ENCODE data around the gene SEH1L. TPM values are rescaled to one million over a fixed set of nuclear protein-coding genes. Genes with fewer than 3 reads are reported as not detected.

Gene SEH1L
- polyA plus RNA-seq, 1 donor (not counting 4 experiments of a cell fraction or from before 2014, with no cell fraction given), result 60.5 TPM

DNA sequence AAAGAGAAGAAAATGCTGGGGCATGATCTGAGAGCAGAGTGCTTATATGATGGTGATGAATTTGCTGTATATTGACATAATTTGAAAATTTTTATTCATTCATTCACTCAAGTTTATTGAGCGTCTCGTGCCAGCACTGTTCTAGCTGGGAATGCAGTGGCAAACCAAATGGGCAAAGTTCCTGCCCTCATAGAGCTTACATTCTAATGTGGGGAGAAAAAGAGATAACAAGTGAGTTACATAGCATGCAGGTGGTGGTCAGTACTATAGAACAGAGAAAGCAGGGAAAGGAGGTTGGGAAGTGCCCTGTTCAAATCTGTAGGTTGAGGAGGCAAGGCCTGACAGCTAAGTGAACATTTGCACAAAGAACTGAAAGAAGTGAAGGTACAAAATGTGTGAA is 47.6 kb downstream of the SEH1L start:
- dilution Hi-C loops (cut with MboI; ENCODE audit: extremely low pct_ligation_motif_present, low sequenced_read_pairs), result no loop called here

DNA sequence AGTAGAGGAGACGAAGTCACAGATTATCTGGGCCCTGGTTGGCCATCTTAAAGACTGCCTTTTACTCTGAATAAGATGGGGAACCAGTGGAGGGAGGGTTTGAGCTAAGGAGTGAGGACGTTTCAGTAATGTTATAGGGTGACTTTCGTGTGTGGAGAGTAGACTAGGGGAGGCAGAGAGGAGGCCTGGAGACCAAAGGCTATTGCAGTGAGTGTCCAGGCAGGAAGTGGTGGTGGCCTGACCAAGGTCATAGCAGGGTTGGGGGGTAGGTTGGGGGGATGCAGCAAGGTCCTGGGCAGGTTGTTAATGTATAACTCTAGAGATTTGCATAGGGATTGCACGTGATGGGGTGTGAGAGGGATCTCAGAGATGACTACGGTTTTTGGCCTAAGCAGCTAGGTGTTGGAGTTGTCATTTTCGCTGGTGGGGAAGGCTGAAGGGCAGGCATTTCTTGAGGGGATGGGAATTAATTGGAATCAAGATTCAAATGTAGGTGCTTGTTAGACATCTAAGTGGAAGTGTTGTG is 48.2 kb downstream of the SEH1L start:
- no peak overlapping the region for H3K4me2 ChIP-seq (ENCODE audit: control insufficient read depth, extremely low read depth, insufficient read depth, low read depth, low read length)
- H3K9me1 ChIP-seq (ENCODE audit: control insufficient read depth, extremely low read depth, insufficient read depth, low read length), result peaks cover 2% of the 10 kb centered on the region
- dilution Hi-C loops (cut with MboI; ENCODE audit: extremely low pct_ligation_motif_present, low sequenced_read_pairs), result no loop called here
- no peak overlapping the region for H3K9ac ChIP-seq (ENCODE audit: control insufficient read depth, extremely low read depth, insufficient read depth, low read length)
- DNase-seq (ENCODE audit: low read depth, low spot score) (no peak), FAIRE-seq (no peak)
- H3K4me3 ChIP-seq (ENCODE audit: control insufficient read depth in 2 of 3, extremely low read depth in 1 of 3, insufficient read depth in 2 of 3, low read depth in 1 of 3, low read length in 3 of 3), result no peak overlapping the region
- no peak for TF ChIP-seq EZH2 (IDR thresholded peaks at IDR 0.05; ENCODE audit: low read length)
- TF ChIP-seq, protein P1, sequence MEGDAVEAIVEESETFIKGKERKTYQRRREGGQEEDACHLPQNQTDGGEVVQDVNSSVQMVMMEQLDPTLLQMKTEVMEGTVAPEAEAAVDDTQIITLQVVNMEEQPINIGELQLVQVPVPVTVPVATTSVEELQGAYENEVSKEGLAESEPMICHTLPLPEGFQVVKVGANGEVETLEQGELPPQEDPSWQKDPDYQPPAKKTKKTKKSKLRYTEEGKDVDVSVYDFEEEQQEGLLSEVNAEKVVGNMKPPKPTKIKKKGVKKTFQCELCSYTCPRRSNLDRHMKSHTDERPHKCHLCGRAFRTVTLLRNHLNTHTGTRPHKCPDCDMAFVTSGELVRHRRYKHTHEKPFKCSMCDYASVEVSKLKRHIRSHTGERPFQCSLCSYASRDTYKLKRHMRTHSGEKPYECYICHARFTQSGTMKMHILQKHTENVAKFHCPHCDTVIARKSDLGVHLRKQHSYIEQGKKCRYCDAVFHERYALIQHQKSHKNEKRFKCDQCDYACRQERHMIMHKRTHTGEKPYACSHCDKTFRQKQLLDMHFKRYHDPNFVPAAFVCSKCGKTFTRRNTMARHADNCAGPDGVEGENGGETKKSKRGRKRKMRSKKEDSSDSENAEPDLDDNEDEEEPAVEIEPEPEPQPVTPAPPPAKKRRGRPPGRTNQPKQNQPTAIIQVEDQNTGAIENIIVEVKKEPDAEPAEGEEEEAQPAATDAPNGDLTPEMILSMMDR (optimal IDR thresholded peaks at IDR 0.05 in 1 of 3, IDR thresholded peaks at IDR 0.05 in 1 of 3, conservative IDR thresholded peaks at IDR 0.05 in 1 of 3; ENCODE audit: extremely low read depth in 1 of 3, insufficient read depth in 2 of 3, low read length in 3 of 3), result no peak
- H2AFZ ChIP-seq (ENCODE audit: control insufficient read depth, low read length), result no peak overlapping the region
- H4K20me1 ChIP-seq (ENCODE audit: control insufficient read depth, extremely low read depth, insufficient read depth, low read length), result peaks cover 5% of the 10 kb centered on the region
- no peaks in the 10 kb centered on the region for H3K9me3 ChIP-seq (ENCODE audit: control insufficient read depth, low read depth, low read length)
- peaks cover 82% of the 10 kb centered on the region for H3K79me2 ChIP-seq (ENCODE audit: control insufficient read depth, insufficient read depth, low read length)
- peaks cover 12% of the 10 kb centered on the region for H3K4me1 ChIP-seq (ENCODE audit: control insufficient read depth, extremely low read depth, insufficient read depth, low read length)
- no peaks in the 10 kb centered on the region for H3K27me3 ChIP-seq (ENCODE audit: control insufficient read depth, extremely low read depth, insufficient read depth, low read length)
- peaks cover 0 to 1% of the 10 kb centered on the region in 2 experiments for H3K36me3 ChIP-seq (ENCODE audit: control insufficient read depth in 2 of 2, extremely low read depth in 1 of 2, insufficient read depth in 2 of 2, low read length in 2 of 2)
- H3K27ac ChIP-seq (ENCODE audit: control insufficient read depth, insufficient read depth, low read length), result no peak overlapping the region

More for the DNA sequence above, 47.6 kb downstream of the SEH1L start:
- H3K9me3 ChIP-seq (ENCODE audit: control insufficient read depth, low read depth, low read length), result no peaks in the 10 kb centered on the region
- H3K4me2 ChIP-seq (ENCODE audit: control insufficient read depth, extremely low read depth, insufficient read depth, low read depth, low read length), result no peak overlapping the region
- peaks cover 15% of the 10 kb centered on the region for H3K4me1 ChIP-seq (ENCODE audit: control insufficient read depth, extremely low read depth, insufficient read depth, low read length)
- H3K4me3 ChIP-seq (ENCODE audit: control insufficient read depth in 2 of 3, extremely low read depth in 1 of 3, insufficient read depth in 2 of 3, low read depth in 1 of 3, low read length in 3 of 3), result no peak overlapping the region
- peaks cover 82% of the 10 kb centered on the region for H3K79me2 ChIP-seq (ENCODE audit: control insufficient read depth, insufficient read depth, low read length)
- DNase-seq (ENCODE audit: low read depth, low spot score) (no peak), FAIRE-seq (no peak)
- H3K9me1 ChIP-seq (ENCODE audit: control insufficient read depth, extremely low read depth, insufficient read depth, low read length), result peaks cover 2% of the 10 kb centered on the region
- H3K27ac ChIP-seq (ENCODE audit: control insufficient read depth, insufficient read depth, low read length), result no peak overlapping the region
- no peak overlapping the region for H3K9ac ChIP-seq (ENCODE audit: control insufficient read depth, extremely low read depth, insufficient read depth, low read length)
- peaks cover 5% of the 10 kb centered on the region for H4K20me1 ChIP-seq (ENCODE audit: control insufficient read depth, extremely low read depth, insufficient read depth, low read length)
- no peak overlapping the region for H2AFZ ChIP-seq (ENCODE audit: control insufficient read depth, low read length)
- TF ChIP-seq EZH2 (IDR thresholded peaks at IDR 0.05; ENCODE audit: low read length), result no peak
- TF ChIP-seq, protein P1 (optimal IDR thresholded peaks at IDR 0.05 in 1 of 3, IDR thresholded peaks at IDR 0.05 in 1 of 3, conservative IDR thresholded peaks at IDR 0.05 in 1 of 3; ENCODE audit: extremely low read depth in 1 of 3, insufficient read depth in 2 of 3, low read length in 3 of 3), result no peak
- peaks cover 0 to 1% of the 10 kb centered on the region in 2 experiments for H3K36me3 ChIP-seq (ENCODE audit: control insufficient read depth in 2 of 2, extremely low read depth in 1 of 2, insufficient read depth in 2 of 2, low read length in 2 of 2)
- H3K27me3 ChIP-seq (ENCODE audit: control insufficient read depth, extremely low read depth, insufficient read depth, low read length), result no peaks in the 10 kb centered on the region

Data from keratinocyte (primary cell).